Brain microvascular endothelial cell (primary cell): Measurements from ENCODE around the gene METTL2B.

Source experiments
- DNase-seq: peaks from one replicate; pipeline ENCODE4 v3.0.0-alpha.2; 2020
- H3K27ac ChIP-seq: fragments of 250-450 bp; sonication (Bioruptor Pico); 2 replicates; pipeline ENCODE4 v1.5.1; 2020; ENCODE audit warnings: mild to moderate bottlenecking, moderate library complexity
- H3K27me3 ChIP-seq: fragments of 250-450 bp; sonication (Bioruptor Pico); replicated peaks from 2 replicates; pipeline ENCODE4 v1.5.1; 2020; ENCODE audit warnings: mild to moderate bottlenecking
- H3K36me3 ChIP-seq: fragments of 250-450 bp; sonication (Bioruptor Pico); replicated peaks from 2 replicates; pipeline ENCODE4 v1.5.1; 2020; ENCODE audit warnings: mild to moderate bottlenecking
- H3K4me3 ChIP-seq: 2 replicates; pipeline ENCODE4 v1.5.1; 2011; ENCODE audit warnings: low read depth, mild to moderate bottlenecking, control low read depth, low read length, moderate library complexity
- in situ Hi-C: cut with HindIII; loops from 2 replicates; pipeline ENCODE4 v1.10.0; 2017; ENCODE audit warnings: low sequenced_read_pairs, low pct_ligation_motif_present
- TF ChIP-seq, protein P1 (sequence below): IDR thresholded peaks from 2 replicates; pipeline ENCODE4 v1.5.1; 2011; ENCODE audit warnings: low read depth, mild to moderate bottlenecking, moderate library complexity, low read length, control low read depth, inconsistent platforms; ENCODE audit errors: missing control alignments

The METTL2B gene

DNA sequence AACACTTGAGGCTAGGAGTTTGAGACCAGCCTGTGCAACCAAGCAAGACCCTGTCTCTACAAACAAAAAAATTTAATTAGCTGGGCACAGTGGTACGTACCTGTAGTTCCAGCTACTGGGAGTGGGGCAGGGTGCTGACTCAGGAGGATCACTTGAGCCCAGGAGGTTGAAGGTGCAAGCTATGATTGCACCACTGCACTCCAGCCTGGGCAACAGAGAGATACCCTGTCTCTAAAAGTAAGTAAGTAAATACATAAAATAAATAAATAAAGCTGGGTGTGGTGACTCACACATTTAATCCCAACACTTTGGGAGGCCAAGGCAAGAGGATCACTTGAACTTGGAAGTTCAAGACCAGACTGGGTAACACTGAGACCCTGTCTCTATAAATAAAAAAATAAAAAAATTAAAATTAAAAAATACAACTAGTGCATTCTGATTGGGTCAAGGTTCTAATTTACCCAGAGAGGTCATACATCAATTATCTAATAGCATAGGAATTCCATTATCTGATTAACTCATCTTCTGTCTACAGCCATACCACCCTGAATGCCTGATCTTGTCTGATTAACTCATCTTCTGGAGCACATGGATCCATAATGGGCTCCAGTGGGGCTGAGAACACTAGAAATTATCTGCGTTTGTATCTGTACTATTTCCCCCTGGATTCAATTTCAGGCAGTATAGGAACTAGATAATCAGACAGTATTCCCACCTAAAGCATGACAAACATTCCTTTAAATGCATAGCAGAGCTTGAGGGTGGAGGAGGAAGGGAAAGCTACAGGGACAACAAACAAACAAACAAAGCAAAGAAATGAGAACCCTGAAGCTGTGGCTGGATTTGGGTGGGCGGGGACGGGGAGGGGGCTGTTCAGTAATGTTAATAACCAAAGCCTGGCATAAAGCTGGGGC lies 41.9 kb upstream of the METTL2B start:
- DNase-seq, result no peak
- Histone ChIP-seq H3K27ac (no peak overlapping the region), H3K4me3 (no peak overlapping the region), H3K27me3 (no peaks in the 10 kb centered on the region), H3K36me3 (no peaks in the 10 kb centered on the region)
- TF ChIP-seq, protein P1, sequence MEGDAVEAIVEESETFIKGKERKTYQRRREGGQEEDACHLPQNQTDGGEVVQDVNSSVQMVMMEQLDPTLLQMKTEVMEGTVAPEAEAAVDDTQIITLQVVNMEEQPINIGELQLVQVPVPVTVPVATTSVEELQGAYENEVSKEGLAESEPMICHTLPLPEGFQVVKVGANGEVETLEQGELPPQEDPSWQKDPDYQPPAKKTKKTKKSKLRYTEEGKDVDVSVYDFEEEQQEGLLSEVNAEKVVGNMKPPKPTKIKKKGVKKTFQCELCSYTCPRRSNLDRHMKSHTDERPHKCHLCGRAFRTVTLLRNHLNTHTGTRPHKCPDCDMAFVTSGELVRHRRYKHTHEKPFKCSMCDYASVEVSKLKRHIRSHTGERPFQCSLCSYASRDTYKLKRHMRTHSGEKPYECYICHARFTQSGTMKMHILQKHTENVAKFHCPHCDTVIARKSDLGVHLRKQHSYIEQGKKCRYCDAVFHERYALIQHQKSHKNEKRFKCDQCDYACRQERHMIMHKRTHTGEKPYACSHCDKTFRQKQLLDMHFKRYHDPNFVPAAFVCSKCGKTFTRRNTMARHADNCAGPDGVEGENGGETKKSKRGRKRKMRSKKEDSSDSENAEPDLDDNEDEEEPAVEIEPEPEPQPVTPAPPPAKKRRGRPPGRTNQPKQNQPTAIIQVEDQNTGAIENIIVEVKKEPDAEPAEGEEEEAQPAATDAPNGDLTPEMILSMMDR, result no peak
- in situ Hi-C loops, result no loop called here

DNA sequence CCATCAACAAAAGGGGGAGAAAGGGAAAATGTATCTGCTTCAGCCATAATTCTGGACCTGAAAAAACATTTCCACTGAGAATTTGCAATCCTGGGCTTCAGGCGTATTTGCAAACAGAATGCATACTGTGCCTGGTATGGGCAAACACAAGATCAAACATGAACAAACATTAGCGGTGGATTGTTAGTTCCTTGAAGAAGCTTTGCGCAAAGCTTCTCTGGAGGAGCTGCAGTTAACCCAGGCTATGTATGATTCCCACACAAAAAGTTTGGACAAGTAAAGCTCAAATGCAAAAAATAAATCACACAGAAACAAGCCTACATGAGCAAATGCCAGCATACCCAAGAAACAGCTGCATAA lies 41.2 kb upstream of the METTL2B start:
- no peak for DNase-seq
- in situ Hi-C loops, result no loop called here
- Histone ChIP-seq H3K4me3 (no peak overlapping the region), H3K27ac (no peak overlapping the region), H3K36me3 (no peaks in the 10 kb centered on the region), H3K27me3 (no peaks in the 10 kb centered on the region)
- TF ChIP-seq, protein P1, result no peak

DNA sequence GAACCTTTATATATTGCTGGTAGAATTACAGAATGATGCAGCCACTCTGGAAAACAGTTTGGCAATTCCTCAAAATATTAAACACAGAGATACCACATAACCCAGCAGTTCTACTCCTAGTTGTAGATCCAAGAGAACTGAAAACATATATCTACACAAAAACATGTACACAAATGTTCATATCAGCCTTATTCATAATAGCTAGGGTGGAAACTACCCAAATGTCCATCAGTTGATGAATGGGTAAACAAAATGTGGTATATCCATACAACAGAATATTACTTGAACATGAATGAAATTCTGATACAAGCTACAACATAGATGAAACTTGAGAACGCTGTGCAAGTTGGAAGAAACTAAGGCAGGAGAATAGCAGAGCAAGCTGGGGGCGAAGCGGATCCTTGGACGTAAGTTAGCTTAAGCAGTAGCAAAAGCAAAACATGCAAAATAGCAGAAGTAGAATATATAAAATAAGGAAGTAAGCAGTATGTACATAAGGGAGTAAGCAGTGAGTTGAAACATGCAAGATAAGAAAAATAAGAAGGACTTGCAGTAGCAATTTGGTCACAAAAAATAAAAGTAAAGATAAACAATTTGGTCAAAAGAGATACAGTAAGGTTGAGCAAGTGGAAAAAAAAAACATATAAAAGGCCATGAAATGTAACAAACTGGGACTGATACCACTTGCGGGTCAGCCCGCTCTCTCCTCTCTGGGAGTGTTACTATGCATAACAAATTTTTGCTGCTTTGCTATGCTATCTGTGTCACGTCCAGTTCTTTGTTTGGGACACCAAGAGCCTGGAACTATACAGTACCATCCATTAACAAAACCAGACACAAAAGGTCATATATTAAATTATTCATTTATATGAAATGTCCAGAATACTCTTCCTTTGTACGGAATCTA lies 38.9 kb upstream of the METTL2B start:
- Histone ChIP-seq H3K27me3 (no peaks in the 10 kb centered on the region), H3K27ac (no peak overlapping the region), H3K4me3 (no peak overlapping the region), H3K36me3 (no peaks in the 10 kb centered on the region)
- TF ChIP-seq, protein P1, result no peak
- in situ Hi-C loops, result no loop called here
- no peak for DNase-seq

DNA sequence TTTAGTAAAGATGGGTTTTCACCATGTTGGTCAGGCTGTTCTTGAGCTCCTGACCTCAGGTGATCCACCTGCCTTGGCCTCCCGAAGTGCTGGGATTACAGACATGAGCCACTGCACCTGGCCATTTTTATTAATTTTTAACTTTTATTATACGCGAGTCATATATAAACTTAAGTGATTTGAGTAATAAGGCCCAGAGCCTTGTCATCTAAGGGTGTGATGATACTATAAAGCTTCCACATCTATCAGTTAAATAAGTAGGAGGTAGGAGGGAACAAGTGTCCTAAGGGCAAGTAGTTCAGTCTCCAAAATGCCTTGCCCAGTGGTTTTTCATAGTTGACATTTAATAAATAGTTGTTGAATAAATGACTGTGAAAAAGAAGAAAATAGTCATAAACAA lies 34.2 kb upstream of the METTL2B start:
- H3K27me3 ChIP-seq, result no peaks in the 10 kb centered on the region
- DNase-seq, result no peak
- H3K36me3 ChIP-seq, result no peaks in the 10 kb centered on the region
- in situ Hi-C loops, result no loop called here
- TF ChIP-seq, protein P1, result no peak
- H3K27ac ChIP-seq, result no peak overlapping the region
- H3K4me3 ChIP-seq, result no peak overlapping the region

DNA sequence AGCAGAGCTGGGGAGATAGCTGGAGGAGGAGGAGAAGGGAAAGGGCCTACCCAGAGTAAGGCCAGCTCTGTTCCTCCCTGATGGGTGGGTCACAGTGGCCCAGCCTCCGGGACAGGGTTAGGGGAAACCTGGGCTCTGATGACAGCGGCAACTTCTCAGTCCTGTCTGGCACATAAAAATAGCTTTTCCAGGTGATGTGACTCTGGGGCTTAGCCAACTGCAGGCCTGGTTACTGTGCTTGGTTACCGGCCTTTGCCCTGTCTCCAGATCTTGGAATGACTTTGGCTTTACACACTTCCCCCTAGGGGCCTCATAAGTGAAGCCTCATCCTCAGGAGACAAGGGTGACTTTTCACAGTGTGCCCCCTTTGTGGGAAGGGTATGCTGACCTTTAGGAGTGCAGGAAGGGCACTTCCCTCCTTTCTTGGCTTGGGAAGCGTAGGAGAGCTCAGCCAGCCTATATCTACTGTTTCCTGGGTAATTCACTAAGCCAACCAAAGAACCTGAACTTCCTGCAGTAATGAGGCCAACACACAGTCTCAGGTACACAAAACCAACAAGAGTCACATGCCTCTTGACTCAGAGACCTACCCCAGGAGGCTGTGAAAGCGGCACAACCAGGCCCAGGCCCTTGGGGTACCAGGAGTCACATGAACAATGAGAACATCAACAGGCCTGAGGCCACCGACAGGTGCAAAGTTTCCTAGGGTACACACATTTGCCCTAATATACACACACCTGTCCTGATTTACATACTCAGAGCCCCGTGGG lies 32.5 kb upstream of the METTL2B start:
- no peaks in the 10 kb centered on the region for H3K36me3 ChIP-seq
- no peak overlapping the region for H3K4me3 ChIP-seq
- in situ Hi-C loops, result no loop called here
- H3K27ac ChIP-seq, result no peak overlapping the region
- TF ChIP-seq, protein P1, result no peak
- DNase-seq, result no peak
- no peaks in the 10 kb centered on the region for H3K27me3 ChIP-seq
